ENCODE results near the gene PELI2.

DNA sequence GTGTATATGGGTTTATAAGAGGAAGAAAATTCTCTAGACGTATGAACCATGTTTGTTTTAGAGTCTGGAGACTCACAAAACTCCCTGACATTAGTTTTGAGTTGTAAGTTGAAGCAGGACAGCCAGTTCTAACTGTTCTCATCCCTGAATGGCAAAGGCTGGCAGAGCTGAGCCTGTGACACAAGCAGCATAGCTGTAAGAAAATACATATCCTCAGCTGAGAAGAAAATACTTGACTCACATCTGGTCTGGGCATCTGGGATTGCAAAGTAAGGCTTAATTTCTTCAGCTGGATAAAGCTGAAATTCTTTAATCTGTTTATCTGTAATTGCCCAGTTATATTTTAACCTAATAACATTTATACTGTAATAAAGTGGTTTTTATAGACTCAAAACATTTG lies 156.3 kb downstream of the PELI2 start:
- TF ChIP-seq, protein P1, sequence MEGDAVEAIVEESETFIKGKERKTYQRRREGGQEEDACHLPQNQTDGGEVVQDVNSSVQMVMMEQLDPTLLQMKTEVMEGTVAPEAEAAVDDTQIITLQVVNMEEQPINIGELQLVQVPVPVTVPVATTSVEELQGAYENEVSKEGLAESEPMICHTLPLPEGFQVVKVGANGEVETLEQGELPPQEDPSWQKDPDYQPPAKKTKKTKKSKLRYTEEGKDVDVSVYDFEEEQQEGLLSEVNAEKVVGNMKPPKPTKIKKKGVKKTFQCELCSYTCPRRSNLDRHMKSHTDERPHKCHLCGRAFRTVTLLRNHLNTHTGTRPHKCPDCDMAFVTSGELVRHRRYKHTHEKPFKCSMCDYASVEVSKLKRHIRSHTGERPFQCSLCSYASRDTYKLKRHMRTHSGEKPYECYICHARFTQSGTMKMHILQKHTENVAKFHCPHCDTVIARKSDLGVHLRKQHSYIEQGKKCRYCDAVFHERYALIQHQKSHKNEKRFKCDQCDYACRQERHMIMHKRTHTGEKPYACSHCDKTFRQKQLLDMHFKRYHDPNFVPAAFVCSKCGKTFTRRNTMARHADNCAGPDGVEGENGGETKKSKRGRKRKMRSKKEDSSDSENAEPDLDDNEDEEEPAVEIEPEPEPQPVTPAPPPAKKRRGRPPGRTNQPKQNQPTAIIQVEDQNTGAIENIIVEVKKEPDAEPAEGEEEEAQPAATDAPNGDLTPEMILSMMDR (IDR thresholded peaks at IDR 0.05; ENCODE audit: low read length) = no peak
- TF ChIP-seq EZH2 (optimal IDR thresholded peaks at IDR 0.05; ENCODE audit: low read depth, low read length) = no peak
- TF ChIP-seq EZH2phosphoT487 (IDR thresholded peaks at IDR 0.05; ENCODE audit: low read length) = no peak
